PC-9 (cell line): ENCODE data around the gene STOX2. TPM values are rescaled to one million over a fixed set of nuclear protein-coding genes. Genes with fewer than 3 reads are reported as not detected.

Source experiments
- BruUV-seq: library from RNA; stranded (reverse); fragments of 400-500 nt; replicated peaks from 2 replicates; lab custom pipeline; 2021; lab: Mats Ljungman, UMichigan
- CTCF ChIA-PET: fragments of 300-600 bp; sonication (Branson Sonifier 250); formaldehyde crosslinking; loops from one replicate; lab custom pipeline; 2022; ENCODE audit warnings: antibody characterized with exemption; lab: Charles Lee
- POLR2A ChIA-PET: fragments of 300-600 bp; sonication (Branson Sonifier 250); formaldehyde crosslinking; loops from one replicate; lab custom pipeline; 2022; ENCODE audit warnings: antibody characterized with exemption; ENCODE audit not compliant: unreplicated experiment; lab: Charles Lee
- DNase-seq, 2 experiments: peaks; one replicate each; pipeline versions ENCODE4 v3.0.0 to v3.0.0-alpha.2; 2015 to 2022; ENCODE audit warnings: mixed read lengths in 1 of 2
- H2AFZ ChIP-seq: fragments of 200-600 bp; sonication (generic); 2 replicates; pipeline ENCODE4 v1.8.1; 2017; ENCODE audit warnings: antibody characterized with exemption
- H3F3A ChIP-seq: fragments of 200-600 bp; sonication (generic); 2 replicates; pipeline ENCODE4 v1.8.1; 2017; ENCODE audit warnings: antibody characterized with exemption, mild to moderate bottlenecking, low read depth; ENCODE audit not compliant: insufficient read depth
- H3K27ac ChIP-seq: fragments of 200-600 bp; sonication (generic); 2 replicates; pipeline ENCODE4 v1.6.1; 2016; ENCODE audit warnings: mixed run types
- H3K27me3 ChIP-seq: fragments of 200-600 bp; sonication (generic); 2 replicates; pipeline ENCODE4 v1.6.1; 2016; ENCODE audit warnings: low read depth, mixed run types; ENCODE audit not compliant: insufficient read depth
- H3K36me3 ChIP-seq: fragments of 200-600 bp; sonication (generic); 2 replicates; pipeline ENCODE4 v1.6.1; 2016; ENCODE audit warnings: low read depth, mixed run types
- H3K4me1 ChIP-seq: fragments of 200-600 bp; sonication (generic); replicated peaks from 2 replicates; pipeline ENCODE4 v1.6.1; 2016; ENCODE audit warnings: mixed run types; ENCODE audit not compliant: insufficient read depth
- H3K4me2 ChIP-seq: fragments of 200-600 bp; sonication (generic); 2 replicates; pipeline ENCODE4 v1.6.1; 2017; ENCODE audit warnings: mixed run types
- H3K4me3 ChIP-seq: fragments of 200-600 bp; sonication (generic); 2 replicates; pipeline ENCODE4 v1.6.1; 2016; ENCODE audit warnings: mixed run types
- H3K79me2 ChIP-seq: fragments of 200-600 bp; sonication (generic); 2 replicates; pipeline ENCODE4 v1.6.1; 2017; ENCODE audit warnings: low read depth, mixed run types
- H3K9me2 ChIP-seq: fragments of 200-600 bp; sonication (generic); 2 replicates; pipeline ENCODE4 v1.8.1; 2017; ENCODE audit warnings: mild to moderate bottlenecking; ENCODE audit not compliant: insufficient read depth
- H3K9me3 ChIP-seq: fragments of 200-600 bp; sonication (generic); 2 replicates; pipeline ENCODE4 v1.8.1; 2016; ENCODE audit warnings: low read depth; ENCODE audit not compliant: insufficient read depth
- H4K20me1 ChIP-seq: fragments of 200-600 bp; sonication (generic); 2 replicates; pipeline ENCODE4 v1.8.1; 2017; ENCODE audit not compliant: insufficient read depth
- EZH2 ChIP-seq: fragments of 200-600 bp; sonication (generic); IDR thresholded peaks from 2 replicates; pipeline ENCODE4 v1.8.0; 2017; ENCODE audit warnings: antibody characterized with exemption, low read depth
- intact Hi-C: fragments of 100-400 bp; cut with micrococcal nuclease; formaldehyde crosslinking; loops from one replicate; pipeline ENCODE4 v1.10.0; 2022; ENCODE audit not compliant: unreplicated experiment
- total RNA-seq: library from RNA; stranded (reverse); gene quantifications from 2 replicates; pipeline ENCODE4 v1.2.3, GENCODE V29; 2021
- TF ChIP-seq, protein P1 (sequence below): fragments of 200-600 bp; sonication (generic); conservative IDR thresholded peaks from 2 replicates; pipeline ENCODE4 v1.6.1; 2017; ENCODE audit warnings: mixed run types, antibody characterized with exemption, mild to moderate bottlenecking, moderate library complexity

Gene STOX2
- total RNA-seq, 1 experiment from 2014 or later = 4.5 TPM

DNA sequence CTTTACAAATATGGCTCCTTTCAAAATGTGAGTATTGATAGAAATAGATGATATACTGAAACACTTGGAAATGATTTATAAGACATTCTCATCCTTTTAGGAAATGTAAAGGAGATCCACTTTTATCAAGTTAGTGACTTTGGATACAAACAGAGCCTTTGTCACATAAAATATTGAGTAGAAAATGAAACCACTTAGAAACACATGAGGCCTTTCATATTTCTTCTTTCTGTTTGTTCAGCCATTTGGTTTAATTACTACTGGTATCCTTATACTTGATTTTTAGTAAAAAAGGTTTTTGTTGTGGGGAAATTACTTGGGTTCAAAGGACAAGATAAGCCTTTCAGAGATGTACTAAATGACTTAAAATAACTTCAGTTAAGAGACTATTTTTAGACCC lies 4.1 kb downstream of the STOX2 start:
- Histone ChIP-seq H2AFZ (no peak overlapping the region), H3K9me2 (no peaks in the 10 kb centered on the region), H3K36me3 (no peaks in the 10 kb centered on the region), H3K4me2 (no peak overlapping the region), H3F3A (no peaks in the 10 kb centered on the region), H3K27ac (no peak overlapping the region), H3K4me1 (no peaks in the 10 kb centered on the region), H3K9me3 (no peaks in the 10 kb centered on the region), H4K20me1 (no peaks in the 10 kb centered on the region), H3K27me3 (peaks cover 7% of the 10 kb centered on the region; the same call in 1 of the 2 replicates), H3K79me2 (no peaks in the 10 kb centered on the region), H3K4me3 (no peak overlapping the region)
- DNase-seq = no peak
- ChIA-PET POLR2A (no interaction called here), CTCF (no interaction called here)
- no TSS peak for BruUV-seq
- TF ChIP-seq EZH2 = no peak
- TF ChIP-seq, protein P1, sequence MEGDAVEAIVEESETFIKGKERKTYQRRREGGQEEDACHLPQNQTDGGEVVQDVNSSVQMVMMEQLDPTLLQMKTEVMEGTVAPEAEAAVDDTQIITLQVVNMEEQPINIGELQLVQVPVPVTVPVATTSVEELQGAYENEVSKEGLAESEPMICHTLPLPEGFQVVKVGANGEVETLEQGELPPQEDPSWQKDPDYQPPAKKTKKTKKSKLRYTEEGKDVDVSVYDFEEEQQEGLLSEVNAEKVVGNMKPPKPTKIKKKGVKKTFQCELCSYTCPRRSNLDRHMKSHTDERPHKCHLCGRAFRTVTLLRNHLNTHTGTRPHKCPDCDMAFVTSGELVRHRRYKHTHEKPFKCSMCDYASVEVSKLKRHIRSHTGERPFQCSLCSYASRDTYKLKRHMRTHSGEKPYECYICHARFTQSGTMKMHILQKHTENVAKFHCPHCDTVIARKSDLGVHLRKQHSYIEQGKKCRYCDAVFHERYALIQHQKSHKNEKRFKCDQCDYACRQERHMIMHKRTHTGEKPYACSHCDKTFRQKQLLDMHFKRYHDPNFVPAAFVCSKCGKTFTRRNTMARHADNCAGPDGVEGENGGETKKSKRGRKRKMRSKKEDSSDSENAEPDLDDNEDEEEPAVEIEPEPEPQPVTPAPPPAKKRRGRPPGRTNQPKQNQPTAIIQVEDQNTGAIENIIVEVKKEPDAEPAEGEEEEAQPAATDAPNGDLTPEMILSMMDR = no peak
- intact Hi-C loops = no loop called here

DNA sequence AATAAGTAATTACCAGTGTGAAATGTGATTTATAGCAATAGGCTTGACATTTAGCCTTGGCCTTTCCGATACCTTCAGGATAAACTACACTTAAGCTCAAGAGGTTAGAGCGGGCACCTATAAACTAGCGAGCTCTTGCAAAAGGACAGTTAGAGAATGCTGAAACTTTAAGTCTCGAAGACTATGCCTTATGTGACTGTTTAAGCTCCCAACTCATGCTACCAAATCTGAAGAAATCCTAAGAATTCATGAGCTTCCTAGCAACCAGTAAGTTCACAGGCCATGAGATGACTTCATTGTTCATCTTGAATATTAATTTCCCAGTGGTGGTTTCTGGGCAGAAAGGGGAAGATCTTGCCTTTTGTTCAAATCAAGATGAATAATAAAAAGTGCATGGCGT lies 4.7 kb downstream of the STOX2 start:
- Histone ChIP-seq H3K27ac (no peak overlapping the region), H3K9me3 (no peaks in the 10 kb centered on the region), H3K79me2 (no peaks in the 10 kb centered on the region), H4K20me1 (no peaks in the 10 kb centered on the region), H3F3A (no peaks in the 10 kb centered on the region), H3K27me3 (peaks cover 6% of the 10 kb centered on the region; the same call in 1 of the 2 replicates), H3K4me2 (no peak overlapping the region), H3K4me3 (no peak overlapping the region), H2AFZ (no peak overlapping the region), H3K9me2 (no peaks in the 10 kb centered on the region), H3K4me1 (no peaks in the 10 kb centered on the region), H3K36me3 (no peaks in the 10 kb centered on the region)
- TF ChIP-seq EZH2 = no peak
- CTCF ChIA-PET = no interaction called here
- POLR2A ChIA-PET = interaction anchor here (0.6 kb wide), 1 partner anchor 11 kb away, joined by 4 read pairs; no protein-coding TSS in a partner anchor
- BruUV-seq = no TSS peak
- intact Hi-C loops = no loop called here
- DNase-seq = no peak

DNA sequence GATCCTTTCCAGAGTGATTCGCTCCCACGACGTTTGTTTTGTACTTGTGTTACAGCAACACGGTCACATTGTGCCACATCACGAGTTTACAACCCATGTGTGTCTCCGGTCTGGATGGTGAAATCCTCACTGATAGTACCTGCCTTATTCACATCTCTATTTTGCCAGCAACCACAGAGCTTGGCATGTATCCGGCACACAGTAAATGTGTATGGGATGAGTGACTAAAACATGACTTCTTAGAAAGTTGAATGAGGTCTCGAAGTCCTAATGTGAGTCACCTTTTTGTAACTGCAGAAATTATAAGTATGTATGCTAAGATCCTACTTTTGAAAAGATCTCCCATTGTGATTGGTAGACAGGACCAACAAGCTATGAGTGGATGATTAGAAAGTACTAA lies 7.5 kb downstream of the STOX2 start:
- Histone ChIP-seq H3K4me3 (no peak overlapping the region), H3K27ac (no peak overlapping the region), H3K79me2 (no peaks in the 10 kb centered on the region), H3K4me1 (no peaks in the 10 kb centered on the region), H2AFZ (no peak overlapping the region), H3F3A (no peaks in the 10 kb centered on the region), H3K27me3 (no peaks in the 10 kb centered on the region), H3K4me2 (no peak overlapping the region), H3K36me3 (no peaks in the 10 kb centered on the region), H3K9me3 (no peaks in the 10 kb centered on the region), H3K9me2 (no peaks in the 10 kb centered on the region), H4K20me1 (no peaks in the 10 kb centered on the region)
- ChIA-PET POLR2A (no interaction called here), CTCF (no interaction called here)
- intact Hi-C loops = no loop called here
- TF ChIP-seq EZH2 = no peak
- TF ChIP-seq, protein P1 = no peak
- BruUV-seq = no TSS peak
- no peak for DNase-seq

DNA sequence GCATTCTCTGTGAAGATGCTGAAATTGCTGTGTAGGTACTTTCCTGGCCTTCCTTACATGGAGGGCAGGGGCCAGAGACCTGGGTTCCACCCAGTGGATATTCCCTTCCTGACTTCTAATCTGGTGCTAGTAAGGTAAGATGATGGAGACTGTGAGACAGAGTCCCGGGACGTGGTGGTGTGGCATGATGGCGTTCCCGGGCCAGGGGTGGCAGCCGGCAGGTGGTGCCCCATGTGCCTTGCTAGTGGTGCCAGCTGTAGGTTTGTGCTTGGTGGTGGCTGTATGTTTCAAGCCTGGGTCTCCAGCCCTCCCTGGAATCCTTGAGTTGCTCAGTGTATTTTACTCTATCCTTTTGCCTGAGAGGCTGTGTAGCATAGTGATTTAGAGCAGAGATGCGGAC lies 10.9 kb downstream of the STOX2 start:
- H3F3A ChIP-seq = no peaks in the 10 kb centered on the region
- no peak overlapping the region for H2AFZ ChIP-seq
- H3K36me3 ChIP-seq = no peaks in the 10 kb centered on the region
- H3K4me2 ChIP-seq = no peak overlapping the region
- H4K20me1 ChIP-seq = no peaks in the 10 kb centered on the region
- H3K79me2 ChIP-seq = no peaks in the 10 kb centered on the region
- intact Hi-C loops = no loop called here
- no peaks in the 10 kb centered on the region for H3K4me1 ChIP-seq
- TF ChIP-seq, protein P1 = no peak
- no peak for TF ChIP-seq EZH2
- H3K9me3 ChIP-seq = no peaks in the 10 kb centered on the region
- BruUV-seq = no TSS peak
- ChIA-PET POLR2A (no interaction called here), CTCF (no interaction called here)
- H3K9me2 ChIP-seq = no peaks in the 10 kb centered on the region
- H3K27ac ChIP-seq = no peak overlapping the region
- H3K4me3 ChIP-seq = no peak overlapping the region
- DNase-seq = no peak
- no peaks in the 10 kb centered on the region for H3K27me3 ChIP-seq
